ENCODE measurements around the gene STARD13.

DNA sequence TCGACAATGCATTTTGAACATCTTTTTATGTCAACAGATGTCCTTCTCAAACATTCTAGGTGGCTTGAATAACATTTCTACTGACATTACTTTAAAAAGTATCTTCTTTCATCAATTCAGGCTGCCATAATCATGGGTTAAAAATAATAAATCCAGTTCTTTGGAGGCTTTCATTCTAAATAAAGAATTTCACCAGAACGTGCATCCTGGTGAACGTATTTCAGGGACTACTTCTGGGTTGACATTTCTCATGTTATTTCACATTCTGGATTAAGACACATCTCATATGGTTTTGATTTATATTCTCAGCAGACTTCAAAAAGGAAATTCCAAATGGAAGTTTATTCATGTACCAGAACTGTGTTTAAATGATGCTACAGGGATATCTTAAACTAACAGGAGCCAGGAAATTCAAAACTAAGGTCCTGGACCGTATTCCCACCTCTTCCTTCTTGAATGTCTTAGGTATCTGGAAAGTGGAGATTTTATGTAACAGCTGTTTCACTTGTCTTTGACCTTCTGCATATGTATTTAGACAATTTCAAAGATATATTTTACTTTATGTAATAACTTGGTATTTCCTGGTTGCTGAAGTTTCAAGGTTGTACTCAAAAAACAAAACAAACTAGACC, 107.2 kb downstream of the STARD13 start:
- TF ChIP-seq, protein P1, sequence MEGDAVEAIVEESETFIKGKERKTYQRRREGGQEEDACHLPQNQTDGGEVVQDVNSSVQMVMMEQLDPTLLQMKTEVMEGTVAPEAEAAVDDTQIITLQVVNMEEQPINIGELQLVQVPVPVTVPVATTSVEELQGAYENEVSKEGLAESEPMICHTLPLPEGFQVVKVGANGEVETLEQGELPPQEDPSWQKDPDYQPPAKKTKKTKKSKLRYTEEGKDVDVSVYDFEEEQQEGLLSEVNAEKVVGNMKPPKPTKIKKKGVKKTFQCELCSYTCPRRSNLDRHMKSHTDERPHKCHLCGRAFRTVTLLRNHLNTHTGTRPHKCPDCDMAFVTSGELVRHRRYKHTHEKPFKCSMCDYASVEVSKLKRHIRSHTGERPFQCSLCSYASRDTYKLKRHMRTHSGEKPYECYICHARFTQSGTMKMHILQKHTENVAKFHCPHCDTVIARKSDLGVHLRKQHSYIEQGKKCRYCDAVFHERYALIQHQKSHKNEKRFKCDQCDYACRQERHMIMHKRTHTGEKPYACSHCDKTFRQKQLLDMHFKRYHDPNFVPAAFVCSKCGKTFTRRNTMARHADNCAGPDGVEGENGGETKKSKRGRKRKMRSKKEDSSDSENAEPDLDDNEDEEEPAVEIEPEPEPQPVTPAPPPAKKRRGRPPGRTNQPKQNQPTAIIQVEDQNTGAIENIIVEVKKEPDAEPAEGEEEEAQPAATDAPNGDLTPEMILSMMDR (IDR thresholded peaks at IDR 0.05) = no peak
- TF ChIP-seq EZH2 (IDR thresholded peaks at IDR 0.05) (no peak), EZH2phosphoT487 (IDR thresholded peaks at IDR 0.05) (no peak)
